IMR-90 (cell line): Measurements from ENCODE around the gene AUTS2. TPM values are rescaled to one million over a fixed set of nuclear protein-coding genes. Genes with fewer than 3 reads are reported as not detected.

Experiments
- ATAC-seq: fragments of 200-7000 bp; cut with Tn5 transposase; 2 replicates; pipeline ENCODE4 v1.9.1; 2020; ENCODE audit warnings: low read depth, mild to moderate bottlenecking, moderate library complexity
- BruUV-seq: library from RNA; stranded (reverse); fragments of 400-500 nt; replicated peaks from 2 replicates; lab custom pipeline; 2021; lab: Mats Ljungman, UMichigan
- CTCF ChIA-PET: fragments of 300-600 bp; formaldehyde crosslinking; extraction: SDS; loops from one replicate; lab custom pipeline; 2021; ENCODE audit warnings: antibody characterized with exemption; lab: Yijun Ruan, JAX
- POLR2A ChIA-PET: fragments of 300-600 bp; sonication (Branson Sonifier 250); formaldehyde crosslinking; loops from one replicate; lab custom pipeline; 2022; ENCODE audit warnings: antibody characterized with exemption; ENCODE audit not compliant: unreplicated experiment; lab: Charles Lee
- DNase-seq: peaks from one replicate; pipeline ENCODE4 v3.0.0; 2013
- H2AFZ ChIP-seq: replicated peaks from 2 replicates; pipeline ENCODE3; 2013; ENCODE audit warnings: low read length, mild to moderate bottlenecking; ENCODE audit not compliant: poor library complexity
- H2AK5ac ChIP-seq: 2 replicates; pipeline ENCODE4 v1.6.1; 2013; ENCODE audit warnings: low read depth, low read length, inconsistent platforms
- H2AK9ac ChIP-seq: replicated peaks from 2 replicates; pipeline ENCODE3; 2013; ENCODE audit warnings: mild to moderate bottlenecking, low read depth, low read length, moderate library complexity; ENCODE audit not compliant: poor library complexity
- H2BK120ac ChIP-seq: 2 replicates; pipeline ENCODE4 v1.6.1; 2013; ENCODE audit warnings: low read depth, low read length, inconsistent platforms
- H2BK15ac ChIP-seq: 3 replicates; pipeline ENCODE4 v1.6.1; 2013; ENCODE audit warnings: low read depth, low read length, inconsistent platforms
- H2BK20ac ChIP-seq: 2 replicates; pipeline ENCODE4 v1.6.1; 2013; ENCODE audit warnings: low read depth, mild to moderate bottlenecking, inconsistent platforms, low read length, moderate library complexity
- H2BK5ac ChIP-seq: 2 replicates; pipeline ENCODE4 v1.6.1; 2013; ENCODE audit warnings: mild to moderate bottlenecking, low read depth, low read length, inconsistent platforms; ENCODE audit not compliant: poor library complexity, severe bottlenecking
- H3K14ac ChIP-seq: replicated peaks from 2 replicates; pipeline ENCODE4 v1.6.1; 2013; ENCODE audit warnings: low read depth, low read length, inconsistent platforms
- H3K18ac ChIP-seq: 2 replicates; pipeline ENCODE4 v1.6.1; 2013; ENCODE audit warnings: low read depth, low read length, control low read depth
- H3K23ac ChIP-seq: 2 replicates; pipeline ENCODE4 v1.6.1; 2013; ENCODE audit warnings: low read depth, low read length, inconsistent platforms
- H3K27ac ChIP-seq: 2 replicates; pipeline ENCODE4 v1.5.1; 2013; ENCODE audit warnings: mild to moderate bottlenecking, control low read depth, low read length; ENCODE audit not compliant: insufficient read depth
- H3K27me3 ChIP-seq: 2 replicates; pipeline ENCODE4 v1.6.1; 2013; ENCODE audit warnings: low read length; ENCODE audit not compliant: control insufficient read depth, insufficient read depth
- H3K36me3 ChIP-seq: 2 replicates; pipeline ENCODE4 v1.6.1; 2013; ENCODE audit warnings: low read length, mixed read lengths; ENCODE audit not compliant: control insufficient read depth, insufficient read depth
- H3K4ac ChIP-seq: 2 replicates; pipeline ENCODE4 v1.6.1; 2013; ENCODE audit warnings: low read depth, low read length, inconsistent platforms
- H3K4me1 ChIP-seq: 2 replicates; pipeline ENCODE4 v1.6.1; 2013; ENCODE audit warnings: low read length, mixed read lengths; ENCODE audit not compliant: control insufficient read depth, insufficient read depth
- H3K4me2 ChIP-seq: 2 replicates; pipeline ENCODE4 v1.6.1; 2013; ENCODE audit warnings: low read depth, mild to moderate bottlenecking, control low read depth, low read length, moderate library complexity
- H3K4me3 ChIP-seq: 2 replicates; pipeline ENCODE4 v1.5.1; 2013; ENCODE audit warnings: low read depth, mild to moderate bottlenecking, control low read depth, low read length, moderate library complexity; ENCODE audit not compliant: insufficient read depth
- H3K56ac ChIP-seq: 2 replicates; pipeline ENCODE4 v1.6.1; 2013; ENCODE audit warnings: low read length, inconsistent platforms; ENCODE audit not compliant: insufficient read depth; ENCODE audit errors: extremely low read depth
- H3K79me1 ChIP-seq, 2 experiments: 2 replicates each; pipeline ENCODE4 v1.6.1; 2013; ENCODE audit warnings: low read length in 2 of 2, inconsistent platforms in 1 of 2, low read depth in 1 of 2
- H3K9ac ChIP-seq: 2 replicates; pipeline ENCODE4 v1.6.1; 2013; ENCODE audit warnings: low read depth, low read length, control low read depth
- H3K9me1 ChIP-seq: 2 replicates; pipeline ENCODE4 v1.6.1; 2013; ENCODE audit warnings: low read length, inconsistent platforms; ENCODE audit not compliant: insufficient read depth
- H3K9me3 ChIP-seq: 2 replicates; pipeline ENCODE4 v1.6.1; 2013; ENCODE audit warnings: low read length; ENCODE audit not compliant: control insufficient read depth, insufficient read depth
- H4K20me1 ChIP-seq: 2 replicates; pipeline ENCODE4 v1.6.1; 2013; ENCODE audit warnings: low read length, inconsistent platforms; ENCODE audit not compliant: insufficient read depth
- H4K5ac ChIP-seq: 2 replicates; pipeline ENCODE4 v1.6.1; 2013; ENCODE audit warnings: mild to moderate bottlenecking, low read depth, low read length, control low read depth
- H4K8ac ChIP-seq, 2 experiments: 2 replicates each; pipeline ENCODE4 v1.6.1; 2013; ENCODE audit warnings: low read depth in 2 of 2, low read length in 2 of 2, control low read depth in 1 of 2, inconsistent platforms in 1 of 2
- H4K91ac ChIP-seq: 2 replicates; pipeline ENCODE4 v1.6.1; 2013; ENCODE audit warnings: low read depth, low read length, inconsistent platforms; ENCODE audit not compliant: insufficient read depth
- BHLHE40 ChIP-seq: fragments of 150-350 bp; IDR thresholded peaks from 2 replicates; pipeline ENCODE4 v1.6.1; 2016; ENCODE audit warnings: mild to moderate bottlenecking, low read depth, low read length
- CEBPB ChIP-seq: IDR thresholded peaks from 2 replicates; pipeline ENCODE4 v1.6.1; 2012; ENCODE audit warnings: low read depth, low read length, improper control_type of control experiment
- CHD1 ChIP-seq: IDR thresholded peaks from 2 replicates; pipeline ENCODE4 v1.6.1; 2012; ENCODE audit warnings: low read depth, low read length, improper control_type of control experiment
- FOS ChIP-seq: fragments of 150-350 bp; IDR thresholded peaks from 2 replicates; pipeline ENCODE4 v1.6.1; 2016; ENCODE audit warnings: low read depth, low read length
- MAFK ChIP-seq: IDR thresholded peaks from 2 replicates; pipeline ENCODE4 v1.6.1; 2012; ENCODE audit warnings: low read depth, low read length, improper control_type of control experiment
- MAZ ChIP-seq: IDR thresholded peaks from 2 replicates; pipeline ENCODE4 v1.6.1; 2012; ENCODE audit warnings: low read depth, mild to moderate bottlenecking, low read length, improper control_type of control experiment, moderate library complexity, borderline replicate concordance
- MXI1 ChIP-seq: IDR thresholded peaks from 2 replicates; pipeline ENCODE4 v1.6.1; 2012; ENCODE audit warnings: low read depth, mild to moderate bottlenecking, low read length, moderate library complexity, borderline replicate concordance
- NFE2L2 ChIP-seq: fragments of 150-350 bp; IDR thresholded peaks from 2 replicates; pipeline ENCODE4 v1.6.1; 2016; ENCODE audit warnings: low read depth, mild to moderate bottlenecking, low read length
- POLR2A ChIP-seq: IDR thresholded peaks from 2 replicates; pipeline ENCODE4 v1.6.1; 2012; ENCODE audit warnings: mild to moderate bottlenecking, low read depth, low read length
- RAD21 ChIP-seq: IDR thresholded peaks from 2 replicates; pipeline ENCODE4 v1.6.1; 2012; ENCODE audit warnings: low read length, improper control_type of control experiment
- RCOR1 ChIP-seq: IDR thresholded peaks from 2 replicates; pipeline ENCODE4 v1.6.1; 2012; ENCODE audit warnings: mild to moderate bottlenecking, low read length, improper control_type of control experiment; ENCODE audit not compliant: insufficient replicate concordance
- RFX5 ChIP-seq: IDR thresholded peaks from 2 replicates; pipeline ENCODE4 v1.8.0; 2012; ENCODE audit warnings: low read depth, mild to moderate bottlenecking, low read length, moderate library complexity
- SMC3 ChIP-seq: fragments of 150-350 bp; IDR thresholded peaks from 2 replicates; pipeline ENCODE4 v1.6.1; 2016; ENCODE audit warnings: low read depth, mild to moderate bottlenecking, antibody characterized with exemption, low read length, moderate library complexity
- WGBS, 2 experiments: methylation state at CpG; one replicate each; pipeline versions ENCODE4 v1.1.5 to v1.1.7; 2013; ENCODE audit warnings: missing lambda C conversion rate in 2 of 2; ENCODE audit not compliant: insufficient read length in 1 of 2; ENCODE audit errors: extremely low coverage in 2 of 2; 5-methylcytosine and 5-hydroxymethylcytosine counted together
- dilution Hi-C: fragments of 300-500 bp; cut with HindIII; formaldehyde crosslinking; loops from one replicate; pipeline ENCODE4 v1.14.3; 2018; ENCODE audit warnings: low sequenced_read_pairs; ENCODE audit not compliant: unreplicated experiment
- in situ Hi-C: fragments of 300-500 bp; cut with MboI; formaldehyde crosslinking; loops from 3 replicates; pipeline ENCODE4 v1.14.3; 2019; ENCODE audit warnings: low sequenced_read_pairs, inconsistent platforms, mixed read lengths
- intact Hi-C: fragments of 100-400 bp; cut with micrococcal nuclease; formaldehyde crosslinking; loops from 2 replicates; pipeline ENCODE4 v1.10.0; 2022
- polyA plus RNA-seq, 3 experiments: library from polyadenylated mRNA; depleted of rRNA; stranded (reverse); fragments of >200 nt; gene quantifications; 2 replicates each; pipeline ENCODE4 v1.2.3, GENCODE V29; 2012; ENCODE audit warnings: low replicate concordance in 1 of 3
- total RNA-seq: library from RNA; depleted of rRNA; stranded (reverse); fragments of >200 nt; gene quantifications from 2 replicates; pipeline ENCODE4 v1.2.3, GENCODE V29; 2012
- TF ChIP-seq, protein P1 (sequence below): fragments of 150-350 bp; IDR thresholded peaks from 2 replicates; pipeline ENCODE4 v1.6.1; 2016; ENCODE audit warnings: low read depth, mild to moderate bottlenecking, low read length, moderate library complexity, borderline replicate concordance
- TF ChIP-seq, protein P2 (sequence below): fragments of 150-350 bp; IDR thresholded peaks from 2 replicates; pipeline ENCODE4 v1.6.1; 2017; ENCODE audit warnings: mild to moderate bottlenecking, antibody characterized with exemption, low read length, low read depth
- TF ChIP-seq, protein P3 (sequence below): conservative IDR thresholded peaks from 2 replicates; pipeline ENCODE4 v1.5.1; 2012; ENCODE audit warnings: mild to moderate bottlenecking, low read depth, low read length, improper control_type of control experiment

The AUTS2 gene
- total and polyA plus RNA-seq, 2 of the 4 experiments (the other 2 are of a cell fraction), result 0.90 to 3.0 TPM

- CTCF ChIA-PET, result no interaction called here
- intact Hi-C loops, result no loop called here
- no peak for ATAC-seq
Measured at GRCh38 chr7:69751026-69751425, 152.8 kb downstream of the AUTS2 start.

More at GRCh38 chr7:69751026-69751425, 152.8 kb downstream of the AUTS2 start:
- H2BK20ac ChIP-seq, result no peak overlapping the region
- H2BK120ac ChIP-seq, result no peak overlapping the region
- no peak for DNase-seq
- no peak overlapping the region for H3K9ac ChIP-seq
- no peak overlapping the region for H4K5ac ChIP-seq
- peaks cover 2% of the 10 kb centered on the region; the same call in 1 of the 2 replicates for H3K9me3 ChIP-seq
- H4K91ac ChIP-seq, result no peak overlapping the region
- H3K4ac ChIP-seq, result no peak overlapping the region
- H3K4me3 ChIP-seq, result no peak overlapping the region
- H3K14ac ChIP-seq, result no peak overlapping the region
- no peak overlapping the region for H4K8ac ChIP-seq
- no CpG with 5 or more reads among the region's 1 CpG for WGBS, 2 experiments
- no peak overlapping the region for H2BK5ac ChIP-seq
- dilution Hi-C loops, result no loop called here
- H3K36me3 ChIP-seq, result no peaks in the 10 kb centered on the region
- H2BK15ac ChIP-seq, result no peak overlapping the region
- TF ChIP-seq RCOR1 (no peak), MAZ (no peak), CEBPB (no peak), BHLHE40 (no peak), FOS (no peak), RAD21 (no peak), RFX5 (no peak), MXI1 (no peak), MAFK (no peak), CHD1 (no peak), SMC3 (no peak), POLR2A (no peak), NFE2L2 (no peak)
- TF ChIP-seq, protein P1, sequence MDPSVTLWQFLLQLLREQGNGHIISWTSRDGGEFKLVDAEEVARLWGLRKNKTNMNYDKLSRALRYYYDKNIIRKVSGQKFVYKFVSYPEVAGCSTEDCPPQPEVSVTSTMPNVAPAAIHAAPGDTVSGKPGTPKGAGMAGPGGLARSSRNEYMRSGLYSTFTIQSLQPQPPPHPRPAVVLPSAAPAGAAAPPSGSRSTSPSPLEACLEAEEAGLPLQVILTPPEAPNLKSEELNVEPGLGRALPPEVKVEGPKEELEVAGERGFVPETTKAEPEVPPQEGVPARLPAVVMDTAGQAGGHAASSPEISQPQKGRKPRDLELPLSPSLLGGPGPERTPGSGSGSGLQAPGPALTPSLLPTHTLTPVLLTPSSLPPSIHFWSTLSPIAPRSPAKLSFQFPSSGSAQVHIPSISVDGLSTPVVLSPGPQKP, result no peak
- TF ChIP-seq, protein P2, sequence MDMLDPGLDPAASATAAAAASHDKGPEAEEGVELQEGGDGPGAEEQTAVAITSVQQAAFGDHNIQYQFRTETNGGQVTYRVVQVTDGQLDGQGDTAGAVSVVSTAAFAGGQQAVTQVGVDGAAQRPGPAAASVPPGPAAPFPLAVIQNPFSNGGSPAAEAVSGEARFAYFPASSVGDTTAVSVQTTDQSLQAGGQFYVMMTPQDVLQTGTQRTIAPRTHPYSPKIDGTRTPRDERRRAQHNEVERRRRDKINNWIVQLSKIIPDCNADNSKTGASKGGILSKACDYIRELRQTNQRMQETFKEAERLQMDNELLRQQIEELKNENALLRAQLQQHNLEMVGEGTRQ, result no peak
- TF ChIP-seq, protein P3, sequence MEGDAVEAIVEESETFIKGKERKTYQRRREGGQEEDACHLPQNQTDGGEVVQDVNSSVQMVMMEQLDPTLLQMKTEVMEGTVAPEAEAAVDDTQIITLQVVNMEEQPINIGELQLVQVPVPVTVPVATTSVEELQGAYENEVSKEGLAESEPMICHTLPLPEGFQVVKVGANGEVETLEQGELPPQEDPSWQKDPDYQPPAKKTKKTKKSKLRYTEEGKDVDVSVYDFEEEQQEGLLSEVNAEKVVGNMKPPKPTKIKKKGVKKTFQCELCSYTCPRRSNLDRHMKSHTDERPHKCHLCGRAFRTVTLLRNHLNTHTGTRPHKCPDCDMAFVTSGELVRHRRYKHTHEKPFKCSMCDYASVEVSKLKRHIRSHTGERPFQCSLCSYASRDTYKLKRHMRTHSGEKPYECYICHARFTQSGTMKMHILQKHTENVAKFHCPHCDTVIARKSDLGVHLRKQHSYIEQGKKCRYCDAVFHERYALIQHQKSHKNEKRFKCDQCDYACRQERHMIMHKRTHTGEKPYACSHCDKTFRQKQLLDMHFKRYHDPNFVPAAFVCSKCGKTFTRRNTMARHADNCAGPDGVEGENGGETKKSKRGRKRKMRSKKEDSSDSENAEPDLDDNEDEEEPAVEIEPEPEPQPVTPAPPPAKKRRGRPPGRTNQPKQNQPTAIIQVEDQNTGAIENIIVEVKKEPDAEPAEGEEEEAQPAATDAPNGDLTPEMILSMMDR, result no peak
- H3K4me2 ChIP-seq, result no peak overlapping the region
- no peak overlapping the region for H3K27ac ChIP-seq
- no peaks in the 10 kb centered on the region for H3K27me3 ChIP-seq
- no peaks in the 10 kb centered on the region for H4K20me1 ChIP-seq
- in situ Hi-C loops, result no loop called here
- H3K4me1 ChIP-seq, result no peaks in the 10 kb centered on the region
- H3K56ac ChIP-seq, result no peak overlapping the region
- no peaks in the 10 kb centered on the region for H3K9me1 ChIP-seq
- H3K18ac ChIP-seq, result no peak overlapping the region
- POLR2A ChIA-PET, result no interaction called here
- H3K23ac ChIP-seq, result no peak overlapping the region
- H3K79me1 ChIP-seq, result no peaks in the 10 kb centered on the region
- no TSS peak for BruUV-seq
- no peak overlapping the region for H2AK5ac ChIP-seq
- H2AFZ ChIP-seq, result no peak overlapping the region
- H2AK9ac ChIP-seq, result no peak overlapping the region
